ENCODE results near the gene UNC5CL. TPM values are rescaled to one million over a fixed set of nuclear protein-coding genes. Genes with fewer than 3 reads are reported as not detected.

Gene UNC5CL
- total RNA-seq, 2 donors from 2014 or later = 0.42 to 0.52 TPM

DNA sequence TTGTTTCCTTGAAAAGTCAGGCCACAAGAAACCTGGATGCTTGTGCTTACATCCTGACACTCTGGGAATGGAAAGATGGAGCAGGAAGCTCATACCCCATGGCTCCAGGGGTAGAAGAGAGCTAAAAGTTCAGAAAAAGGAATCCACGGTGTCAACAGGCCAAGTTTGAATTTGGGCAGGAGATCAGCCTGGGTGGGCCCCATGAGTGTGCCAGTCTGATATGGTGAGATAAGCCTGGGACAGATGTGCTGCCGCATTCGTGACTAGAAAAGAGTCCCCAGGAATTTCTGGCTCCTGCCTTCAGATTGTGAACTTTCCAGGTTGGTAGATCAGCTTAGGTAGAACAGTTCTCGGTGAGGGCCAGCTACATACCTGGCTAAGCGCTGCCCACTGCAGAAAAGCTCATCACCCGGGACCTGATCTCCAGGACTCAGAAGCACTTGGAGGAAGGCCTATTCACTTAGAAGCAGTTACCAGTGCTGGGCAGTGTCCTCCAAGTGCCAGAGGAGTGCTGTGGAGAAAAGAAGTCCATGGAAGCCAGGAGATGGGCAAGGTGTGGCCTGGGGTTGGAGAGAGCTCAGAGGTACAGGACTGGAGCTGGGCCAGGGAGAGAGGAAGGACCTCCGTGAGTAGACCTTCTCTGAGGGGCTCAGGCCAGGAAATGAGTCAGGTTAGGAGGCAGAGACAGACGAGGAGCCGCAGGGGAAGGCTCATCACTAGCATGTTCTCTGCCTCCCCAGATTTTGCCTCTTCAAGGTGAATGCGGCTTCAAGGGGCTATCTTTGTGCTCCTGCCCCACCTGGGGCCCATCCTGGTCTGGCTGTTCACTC, 3.4 kb upstream of the UNC5CL start, which contains the start of gene TSPO2:
TSPO2 (plus strand) TSS at position 242 of the 830 bp plus-strand sequence; CDS start at position 761, 519 bp downstream.
- intact Hi-C loops (cut with DNase I) = no loop called here

DNA sequence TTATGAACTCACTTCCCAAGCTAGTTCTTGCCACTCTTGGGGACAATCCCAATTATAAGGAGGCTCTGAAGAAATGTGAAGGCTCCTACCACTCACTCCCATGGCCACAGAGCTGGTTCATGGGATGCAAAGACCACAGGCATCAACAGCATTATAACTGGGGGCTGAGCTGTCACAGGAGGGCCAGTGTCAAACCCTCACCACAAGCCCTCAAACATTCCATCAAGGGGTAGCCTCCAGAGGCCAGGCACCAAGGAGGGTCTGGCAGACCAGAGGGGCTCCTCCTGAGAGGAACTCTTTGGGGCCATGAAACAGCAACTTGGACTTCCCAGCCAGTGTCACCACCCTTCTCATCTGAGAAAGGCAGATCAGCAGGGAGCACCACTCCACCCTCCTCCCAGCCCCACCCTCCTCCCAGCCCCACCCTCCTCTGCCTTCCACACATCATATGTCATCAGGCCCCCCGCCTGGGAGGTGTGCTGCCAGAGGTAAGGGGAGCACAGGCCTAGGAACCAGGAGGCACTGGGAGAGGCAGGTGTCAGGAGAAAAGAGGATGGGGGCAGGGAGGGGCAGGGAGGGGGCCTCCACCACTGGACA, 2.0 kb upstream of the UNC5CL start:
- DNase-seq (ENCODE audit: low spot score) = no peak
- intact Hi-C loops (cut with DNase I) = no loop called here

More for the DNA sequence above, 3.4 kb upstream of the UNC5CL start, which contains the start of gene TSPO2:
- DNase-seq (ENCODE audit: low spot score) = no peak

DNA sequence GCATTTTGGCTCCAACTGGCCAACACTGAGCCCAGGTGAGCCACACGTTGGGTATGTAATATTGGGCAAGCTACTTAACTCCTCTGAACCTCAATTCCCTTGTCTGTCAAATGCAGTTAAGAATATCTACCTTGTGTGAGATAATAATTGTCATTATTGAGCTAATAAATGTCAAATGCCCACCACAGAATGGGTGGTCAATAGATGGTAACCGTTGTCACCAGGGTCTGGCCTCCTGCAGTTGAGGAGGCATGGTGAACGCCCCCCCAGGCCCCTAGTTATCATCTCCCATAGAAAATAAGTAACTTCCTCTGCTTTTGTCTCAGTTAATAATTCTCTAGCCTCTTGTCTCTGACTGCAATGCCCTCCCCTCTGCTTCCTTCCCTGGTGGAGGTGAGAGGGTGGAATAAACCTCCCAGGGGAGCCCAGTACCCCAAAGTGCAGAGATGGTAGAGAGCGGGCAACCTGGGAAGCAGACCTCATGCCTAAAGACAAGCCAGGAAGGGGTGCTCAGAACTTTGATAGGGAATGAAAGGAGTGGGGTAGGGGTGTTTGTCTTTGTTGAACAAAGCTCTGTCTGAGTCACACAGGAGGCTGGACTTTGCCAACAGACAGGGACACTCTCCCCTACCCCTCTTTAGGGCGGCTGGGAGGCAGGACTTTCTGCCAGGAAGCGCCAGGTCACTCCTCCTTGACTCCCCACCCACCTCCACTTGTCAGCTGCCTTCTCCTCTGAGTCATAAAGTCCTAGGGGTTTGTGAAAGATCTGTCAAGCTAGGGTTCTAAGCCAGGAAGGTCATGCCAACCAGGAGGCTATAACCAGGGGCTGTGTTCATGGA, 1.3 kb upstream of the UNC5CL start:
- intact Hi-C loops (cut with DNase I) = no loop called here
- no peak for DNase-seq (ENCODE audit: low spot score)

DNA sequence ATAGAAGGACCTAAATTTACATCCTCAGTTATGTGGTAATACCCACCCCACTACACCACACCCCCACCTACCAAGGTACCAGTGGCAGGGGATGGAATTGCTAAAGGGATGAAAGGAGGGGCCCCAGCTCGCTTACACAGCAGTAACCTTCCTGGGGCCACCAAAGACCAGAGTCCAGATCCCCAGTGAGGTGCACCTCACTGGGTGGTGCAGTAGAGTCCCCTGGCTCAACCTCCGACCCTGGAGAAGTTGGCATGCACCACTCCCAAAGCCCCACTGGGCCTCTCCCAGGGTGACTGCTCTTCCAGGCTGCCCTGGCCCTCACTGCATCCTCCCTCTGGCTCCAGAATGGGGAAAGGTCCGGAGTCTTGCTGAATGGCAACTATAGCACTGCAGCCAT, 816 bp downstream of the UNC5CL start:
- intact Hi-C loops (cut with DNase I) = no loop called here

DNA sequence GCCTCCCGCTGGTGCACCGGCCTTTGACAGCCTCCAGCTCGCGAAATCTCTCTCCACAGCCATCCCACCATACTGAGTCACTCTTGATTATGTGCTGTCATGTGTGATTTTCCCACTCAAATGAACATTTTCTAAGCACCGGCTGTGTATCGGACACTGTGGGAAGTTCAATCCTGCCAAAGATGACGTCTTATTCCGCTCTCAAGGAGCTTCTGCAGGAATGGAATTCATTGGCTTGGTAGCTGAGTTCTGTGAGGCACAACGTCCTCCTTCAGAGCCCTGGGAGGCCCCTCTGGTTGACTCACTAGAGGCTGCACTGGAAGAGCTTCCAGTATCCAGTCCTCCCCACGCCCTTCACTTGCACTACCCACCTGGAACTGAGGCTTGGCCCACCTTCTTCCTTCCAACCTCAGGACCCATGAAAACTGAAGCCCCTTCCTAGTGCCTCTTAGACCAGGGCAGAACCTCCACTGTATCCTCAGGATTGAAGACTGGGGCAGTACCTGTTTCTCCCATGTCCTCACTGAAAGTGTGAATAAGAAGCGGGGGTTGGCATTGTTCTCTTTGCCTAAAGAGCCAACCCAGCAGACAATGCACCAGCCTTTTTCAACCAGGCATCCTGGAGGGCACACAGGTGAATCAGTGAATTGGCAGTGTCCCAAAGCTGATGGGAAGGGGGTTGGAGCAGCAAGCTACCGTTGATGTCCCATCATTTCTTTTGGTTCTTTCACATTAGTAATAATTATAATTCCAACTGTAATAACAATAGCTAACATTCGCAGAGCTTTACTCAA, 1.7 kb downstream of the UNC5CL start:
- no peak for DNase-seq (ENCODE audit: low spot score)
- intact Hi-C loops (cut with DNase I) = no loop called here

More for the DNA sequence above, 816 bp downstream of the UNC5CL start:
- DNase-seq (ENCODE audit: low spot score) = no peak

DNA sequence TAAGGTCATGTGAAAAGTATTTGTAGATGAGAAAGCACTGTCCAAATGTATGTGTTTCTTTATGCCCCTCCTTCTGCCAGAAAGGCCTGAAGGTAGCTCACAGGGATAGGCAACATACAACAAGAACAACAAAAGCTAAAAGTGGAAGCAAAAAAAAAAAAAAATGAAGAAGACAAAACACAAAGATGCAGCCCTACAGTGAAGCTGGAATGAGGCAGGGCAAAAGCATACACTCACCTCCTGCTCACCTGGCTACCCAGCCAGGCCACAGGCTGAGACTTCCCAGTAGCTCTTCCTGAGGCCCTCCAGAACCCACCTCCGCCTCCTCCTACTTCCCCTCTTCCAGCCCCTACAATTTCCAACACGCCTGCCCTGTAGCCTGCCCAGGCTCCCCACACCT, 2.4 kb downstream of the UNC5CL start:
- intact Hi-C loops (cut with DNase I) = no loop called here
- no peak for DNase-seq (ENCODE audit: low spot score)

DNA sequence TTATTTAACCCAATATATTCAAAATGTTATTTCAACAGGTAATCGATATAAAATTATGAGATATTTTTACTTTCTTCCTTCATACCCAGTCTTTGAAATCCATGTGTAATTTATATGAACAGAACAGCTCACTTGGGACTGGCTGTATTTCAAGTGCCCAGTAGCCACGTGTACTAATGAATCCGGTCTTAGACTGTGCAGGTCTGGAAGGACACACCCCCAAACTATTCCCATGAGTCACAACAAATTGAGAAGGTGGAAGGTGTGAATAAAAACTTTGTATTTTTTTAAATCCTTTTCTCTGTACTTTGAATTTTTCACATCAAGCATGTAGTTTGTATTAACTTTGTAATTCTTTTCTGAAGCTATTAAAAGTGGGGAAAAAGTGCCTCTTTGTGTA, 2.8 kb downstream of the UNC5CL start:
- DNase-seq (ENCODE audit: low spot score) = no peak
- intact Hi-C loops (cut with DNase I) = no loop called here

DNA sequence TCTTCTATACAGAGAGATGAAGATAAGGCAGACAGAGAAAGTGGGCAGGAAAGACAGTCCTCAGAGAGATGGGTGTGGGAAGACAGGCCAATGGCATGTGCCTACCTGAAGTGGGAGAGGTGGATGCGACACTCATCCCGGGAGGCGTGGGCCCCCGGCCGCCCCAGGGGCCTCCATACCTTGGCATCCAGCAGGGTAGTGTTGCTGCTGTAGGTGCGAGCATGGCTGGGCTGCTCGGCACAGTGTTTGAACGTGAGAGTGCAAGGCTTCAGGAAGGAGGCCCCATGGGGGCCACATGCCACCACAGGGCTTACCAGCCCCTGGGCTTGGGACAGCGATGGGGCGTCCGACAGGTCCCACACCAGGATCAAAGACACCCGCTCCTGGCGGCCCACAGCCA, 5.2 kb downstream of the UNC5CL start:
- intact Hi-C loops (cut with DNase I) = no loop called here
- DNase-seq (ENCODE audit: low spot score) = no peak

DNA sequence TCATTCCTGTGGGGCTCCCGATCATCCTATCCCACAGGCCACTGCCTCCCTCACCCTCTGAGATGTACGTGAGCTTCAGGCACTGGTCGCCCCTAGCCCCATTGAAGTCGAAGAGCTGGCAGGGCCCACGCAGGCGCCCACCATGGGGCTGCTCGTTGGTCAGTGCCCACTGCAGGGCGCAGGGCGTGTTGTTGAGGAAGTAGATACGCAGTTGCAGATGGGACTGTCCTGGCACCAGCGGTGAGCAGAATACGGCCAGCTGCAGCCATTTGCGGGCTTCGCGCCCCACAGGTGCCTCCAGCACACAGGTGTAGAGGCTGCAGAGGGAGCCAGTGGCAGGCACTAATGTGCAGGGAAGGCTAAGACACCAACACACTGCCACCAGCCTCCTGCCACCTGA, 6.2 kb downstream of the UNC5CL start:
- intact Hi-C loops (cut with DNase I) = no loop called here
- DNase-seq (ENCODE audit: low spot score) = no peak

DNA sequence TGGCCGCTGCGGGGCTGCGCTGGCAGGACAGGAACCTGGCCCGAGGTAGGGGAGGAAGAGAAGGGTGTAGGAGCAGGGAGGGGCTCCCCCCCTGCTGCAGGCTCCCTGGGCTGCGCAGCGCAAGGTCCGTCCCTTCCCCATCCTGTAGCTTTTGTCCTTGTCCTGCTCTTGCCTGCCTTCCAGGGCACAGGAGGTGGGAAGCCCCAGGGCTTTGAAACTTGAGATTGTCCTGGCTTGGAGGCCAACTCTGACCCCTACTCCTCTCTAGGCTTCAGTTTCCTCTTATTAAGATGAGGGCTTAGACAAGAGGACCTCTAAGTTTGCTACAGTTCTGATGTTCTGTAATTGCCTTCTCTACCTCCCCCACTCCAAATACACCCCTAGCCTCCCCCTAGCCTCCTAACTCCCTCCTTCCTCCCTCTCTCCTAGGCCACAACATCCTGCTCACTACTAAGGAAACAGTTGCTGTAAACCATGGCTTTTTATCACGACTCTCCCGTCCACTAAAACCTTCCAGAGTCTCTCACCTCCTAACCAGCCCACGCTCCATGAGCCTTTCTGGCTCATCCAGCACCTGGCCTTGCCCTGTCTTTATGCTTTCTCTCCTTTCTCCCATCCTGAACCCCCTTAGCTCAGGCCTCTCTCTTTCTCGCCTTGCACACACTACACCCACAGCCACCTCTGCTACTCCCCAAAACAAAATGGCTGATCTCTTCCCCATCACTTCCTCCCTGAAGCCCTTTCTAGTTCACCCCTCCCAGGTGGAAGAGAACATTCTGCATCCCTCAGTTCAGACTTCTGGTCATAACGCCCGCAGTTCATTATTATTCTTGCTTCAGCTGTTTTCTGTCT, 10.2 kb downstream of the UNC5CL start:
- DNase-seq (ENCODE audit: low spot score) = no peak
- intact Hi-C loops (cut with DNase I) = loop anchor here in 1 of 2 donors (10.0 kb wide), 1 partner anchor 134 kb away; no protein-coding TSS in a partner anchor

DNA sequence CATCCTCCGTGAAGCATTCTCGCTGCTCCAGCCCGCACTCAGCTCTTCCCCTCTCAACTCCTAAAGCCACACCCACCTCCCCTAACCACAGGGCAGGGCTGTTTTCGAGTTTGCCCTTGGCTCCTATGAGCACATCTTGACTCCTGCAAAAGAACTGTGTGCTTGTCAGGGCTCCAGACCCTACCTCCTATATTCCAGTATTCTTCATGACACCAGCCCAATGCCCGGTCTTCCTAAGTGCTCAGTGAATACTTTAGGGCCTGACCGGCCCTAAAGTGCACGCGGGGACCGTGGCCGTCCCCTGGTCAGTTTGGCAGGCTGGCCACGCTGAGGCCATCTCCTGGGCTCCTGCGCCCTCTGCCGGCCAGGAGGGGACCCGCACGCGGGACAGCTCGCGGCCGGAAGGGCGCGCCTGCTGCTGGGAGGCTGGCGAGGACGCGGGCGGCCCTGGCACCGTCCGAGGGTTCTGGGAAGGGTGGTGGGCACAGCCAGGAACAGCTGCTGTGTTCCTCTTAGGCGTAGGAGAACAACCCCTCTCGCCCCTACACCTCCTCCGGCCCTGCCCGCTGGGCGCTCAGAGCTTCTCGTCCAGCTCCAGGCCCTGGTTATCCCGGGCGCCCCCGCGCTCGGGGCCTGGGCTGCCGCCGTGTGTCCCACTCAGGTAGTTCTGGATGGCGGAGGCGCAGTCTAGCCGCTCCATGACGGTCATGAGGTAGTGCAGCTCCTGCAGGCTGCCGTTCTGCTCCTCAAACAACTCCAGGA, 11.0 kb downstream of the UNC5CL start:
- intact Hi-C loops (cut with DNase I) = loop anchor here in 1 of 2 donors (10.0 kb wide), 1 partner anchor 133 kb away; no protein-coding TSS in a partner anchor
- peak; percentile 96 for DNase-seq (ENCODE audit: low spot score)

DNA sequence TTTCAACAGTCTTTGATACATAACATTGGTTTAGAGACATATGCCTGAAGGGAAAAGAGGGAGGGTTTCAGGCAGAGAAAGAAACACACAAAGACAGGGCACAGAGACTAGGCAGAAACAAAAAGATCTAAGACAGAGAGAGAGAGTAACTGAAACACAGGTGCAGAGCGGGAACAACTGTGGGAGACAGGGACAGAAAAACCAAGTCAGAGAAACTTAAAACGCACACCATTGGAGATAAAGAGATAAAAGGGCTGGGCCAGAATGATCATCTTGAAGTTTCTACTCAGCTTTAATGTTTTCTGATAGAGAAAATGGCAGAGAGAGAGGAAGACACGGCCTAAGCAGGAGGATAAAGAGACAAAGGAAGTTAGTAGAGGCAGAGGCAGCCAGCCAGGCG, 11.8 kb downstream of the UNC5CL start:
- intact Hi-C loops (cut with DNase I) = loop anchor here in 1 of 2 donors (10.0 kb wide), 1 partner anchor 132 kb away; no protein-coding TSS in a partner anchor
- no peak for DNase-seq (ENCODE audit: low spot score)

DNA sequence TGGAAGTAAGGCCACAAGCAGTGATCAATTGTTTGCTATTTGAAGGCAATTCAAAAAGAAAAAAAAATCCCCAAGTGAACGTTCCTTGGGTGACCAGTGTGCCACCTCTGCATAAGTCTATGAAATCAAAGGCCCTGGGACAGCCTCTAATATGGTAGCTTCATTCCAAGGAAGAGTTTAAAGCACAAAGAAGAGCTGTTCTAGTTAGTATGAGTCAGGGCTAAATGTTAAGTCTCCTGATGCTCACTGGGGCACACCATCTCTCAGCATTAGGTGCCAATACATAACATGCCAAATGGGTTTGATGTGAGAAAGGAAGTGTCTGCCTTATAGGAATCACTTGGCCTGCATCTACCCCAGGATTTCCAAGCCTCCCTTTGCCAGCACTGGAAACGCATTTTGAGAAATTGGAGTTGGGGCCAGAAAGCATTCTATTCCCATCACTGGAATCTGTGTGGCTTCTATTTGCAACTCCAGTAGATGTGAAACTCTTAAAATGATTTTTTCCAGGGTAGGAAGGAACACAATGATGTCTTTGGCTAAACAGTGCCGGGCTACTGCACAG, 13.0 kb downstream of the UNC5CL start:
- intact Hi-C loops (cut with DNase I) = loop anchor here in 1 of 2 donors (10.0 kb wide), 1 partner anchor 131 kb away; no protein-coding TSS in a partner anchor
- no peak for DNase-seq (ENCODE audit: low spot score)

DNA sequence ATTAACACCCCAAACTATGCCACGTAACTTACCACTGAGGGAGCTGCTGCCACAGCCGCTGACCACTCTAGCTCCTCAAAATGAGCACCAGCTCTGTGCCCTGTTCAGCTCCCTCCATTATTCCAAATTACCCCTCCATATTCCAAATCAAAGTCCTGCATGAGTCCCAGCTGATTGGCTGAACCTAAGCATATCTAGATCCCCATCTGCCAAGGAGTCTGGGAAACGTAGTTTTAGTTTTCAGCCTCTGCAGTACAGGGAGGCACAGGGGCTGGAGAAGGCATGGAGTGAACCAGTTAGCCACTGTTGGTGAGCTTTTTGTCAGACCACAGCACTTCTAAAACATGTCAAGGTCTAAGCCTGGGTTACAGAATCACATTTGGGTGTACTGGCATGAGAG, 15.9 kb downstream of the UNC5CL start:
- DNase-seq (ENCODE audit: low spot score) = no peak
- intact Hi-C loops (cut with DNase I) = loop anchor here in 1 of 2 donors (10.0 kb wide), 1 partner anchor 128 kb away; no protein-coding TSS in a partner anchor

DNA sequence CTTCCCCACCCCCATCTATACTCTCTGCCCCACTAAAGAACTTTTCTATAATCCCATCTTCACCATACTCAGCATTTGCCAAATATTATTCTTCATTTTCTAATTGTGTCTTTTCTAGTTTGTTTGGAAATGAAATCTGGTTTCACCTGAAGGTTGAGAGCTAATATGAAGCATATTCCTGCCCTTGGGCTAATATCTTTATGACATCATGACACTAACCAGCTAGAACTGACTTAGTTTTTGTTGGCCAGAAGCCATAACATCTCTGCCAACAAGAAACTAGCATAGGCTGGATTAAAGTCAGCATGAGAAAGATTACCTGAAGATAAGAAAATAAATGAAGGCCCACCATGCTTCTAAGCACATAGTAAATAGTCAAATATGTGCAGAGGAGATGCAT, 16.7 kb downstream of the UNC5CL start:
- no peak for DNase-seq (ENCODE audit: low spot score)
- intact Hi-C loops (cut with DNase I) = loop anchor here in 1 of 2 donors (10.0 kb wide), 1 partner anchor 127 kb away; no protein-coding TSS in a partner anchor

DNA sequence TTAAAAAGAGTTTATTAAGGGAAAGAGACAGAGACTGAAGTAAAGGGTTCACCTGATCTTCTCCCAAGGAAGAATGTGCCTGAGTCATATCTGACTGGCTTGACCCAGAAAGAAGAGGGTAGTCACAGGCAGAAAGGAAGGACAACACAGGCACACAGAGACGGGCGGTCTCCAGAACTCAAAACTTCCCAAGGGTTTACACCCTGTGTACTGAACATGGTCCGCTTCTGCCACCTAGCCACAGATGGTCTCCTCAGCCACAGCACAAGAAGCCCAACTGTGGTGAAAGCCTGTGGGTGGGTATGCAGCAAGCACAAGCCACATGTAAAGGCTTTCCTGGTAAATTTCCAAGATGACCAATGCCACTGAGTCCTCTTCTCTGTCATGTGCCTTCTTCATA, 17.2 kb downstream of the UNC5CL start:
- intact Hi-C loops (cut with DNase I) = loop anchor here in 1 of 2 donors (10.0 kb wide), 1 partner anchor 127 kb away; no protein-coding TSS in a partner anchor

DNA sequence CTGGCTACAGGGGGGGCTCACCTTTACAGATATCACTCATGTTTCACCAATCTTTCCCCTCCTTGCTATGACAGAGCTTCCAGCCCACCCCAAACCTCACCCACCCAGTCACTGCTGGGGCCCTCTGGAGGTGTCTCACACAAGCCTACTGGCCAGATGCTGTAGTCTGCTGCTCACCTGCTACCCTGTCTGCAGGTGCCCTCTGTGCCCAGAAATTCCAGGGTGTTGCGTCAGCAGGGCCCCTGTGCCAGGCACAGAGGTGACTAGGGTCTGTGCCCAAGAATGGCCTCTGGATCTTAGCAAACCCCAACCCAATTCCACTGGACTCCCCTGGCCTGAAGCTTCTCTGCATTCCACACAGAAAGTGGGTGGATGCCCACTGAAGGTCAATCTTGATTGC, 21.4 kb downstream of the UNC5CL start:
- intact Hi-C loops (cut with DNase I) = no loop called here
- DNase-seq (ENCODE audit: low spot score) = no peak

More for the DNA sequence above, 17.2 kb downstream of the UNC5CL start:
- no peak for DNase-seq (ENCODE audit: low spot score)
